ENCODE results near the gene DUSP7.
A peak's percentile ranks its signal among the peaks of the same experiment; 100 is the strongest.

DUSP7 gene

GRCh38 chr3:52004906-52005395 is 51.4 kb downstream of the DUSP7 start:
- DNase-seq = no peak

- DNase-seq = peak in 1 of 2 experiments; percentile 52
Observed at GRCh38 chr3:52004163-52004787, 52.1 kb downstream of the DUSP7 start.

- no peak for DNase-seq
Observed at GRCh38 chr3:52002748-52003147, 53.6 kb downstream of the DUSP7 start.

- peak; percentile 39 to 66 for DNase-seq
Observed at GRCh38 chr3:52001443-52001974, 54.9 kb downstream of the DUSP7 start.

- no peak for DNase-seq
Observed at GRCh38 chr3:51999846-52000245, 56.5 kb downstream of the DUSP7 start.

All from NCI-H446 (cell line).